D721Med (cell line): ENCODE results near the gene RABGAP1.

ENCODE experiments used
- DNase-seq: peaks from one replicate; pipeline ENCODE4 v3.0.0; 2011; ENCODE audit warnings: low spot score; ENCODE audit not compliant: insufficient read length
- FAIRE-seq: peaks from 2 replicates; lab custom pipeline; 2011; peaks lifted over from hg19 to GRCh38; lab: Jason Lieb, UNC
- TF ChIP-seq, protein P1 (sequence below): IDR thresholded peaks from 2 replicates; pipeline ENCODE4 v1.5.1; 2012; ENCODE audit warnings: mild to moderate bottlenecking, control low read depth; ENCODE audit not compliant: insufficient read depth; ENCODE audit errors: missing control alignments

The RABGAP1 gene

GRCh38 chr9:123027517-123027916 lies 86.7 kb downstream of the RABGAP1 start:
- DNase-seq (no peak), FAIRE-seq (no peak)
- TF ChIP-seq, protein P1, sequence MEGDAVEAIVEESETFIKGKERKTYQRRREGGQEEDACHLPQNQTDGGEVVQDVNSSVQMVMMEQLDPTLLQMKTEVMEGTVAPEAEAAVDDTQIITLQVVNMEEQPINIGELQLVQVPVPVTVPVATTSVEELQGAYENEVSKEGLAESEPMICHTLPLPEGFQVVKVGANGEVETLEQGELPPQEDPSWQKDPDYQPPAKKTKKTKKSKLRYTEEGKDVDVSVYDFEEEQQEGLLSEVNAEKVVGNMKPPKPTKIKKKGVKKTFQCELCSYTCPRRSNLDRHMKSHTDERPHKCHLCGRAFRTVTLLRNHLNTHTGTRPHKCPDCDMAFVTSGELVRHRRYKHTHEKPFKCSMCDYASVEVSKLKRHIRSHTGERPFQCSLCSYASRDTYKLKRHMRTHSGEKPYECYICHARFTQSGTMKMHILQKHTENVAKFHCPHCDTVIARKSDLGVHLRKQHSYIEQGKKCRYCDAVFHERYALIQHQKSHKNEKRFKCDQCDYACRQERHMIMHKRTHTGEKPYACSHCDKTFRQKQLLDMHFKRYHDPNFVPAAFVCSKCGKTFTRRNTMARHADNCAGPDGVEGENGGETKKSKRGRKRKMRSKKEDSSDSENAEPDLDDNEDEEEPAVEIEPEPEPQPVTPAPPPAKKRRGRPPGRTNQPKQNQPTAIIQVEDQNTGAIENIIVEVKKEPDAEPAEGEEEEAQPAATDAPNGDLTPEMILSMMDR = no peak

DNA sequence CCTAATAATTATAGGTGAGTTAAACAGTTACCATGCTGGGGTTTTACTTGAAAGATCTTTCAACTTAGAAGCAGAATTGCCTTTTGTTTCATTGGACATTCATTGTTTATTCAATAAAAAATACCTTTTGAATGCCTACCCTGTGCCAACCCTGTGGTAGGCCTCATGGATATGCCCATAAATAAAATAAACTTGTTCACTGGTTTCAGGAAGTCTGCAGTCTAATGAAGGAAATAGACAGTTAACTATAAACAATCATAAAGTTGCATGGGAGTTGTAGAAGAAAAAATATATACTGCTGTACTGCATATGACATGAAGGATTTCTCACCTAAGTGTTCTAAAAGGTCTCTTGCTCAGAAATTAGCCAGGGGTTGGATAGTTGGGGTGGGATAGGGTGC lies 87.3 kb downstream of the RABGAP1 start:
- TF ChIP-seq, protein P1 = no peak
- FAIRE-seq (no peak), DNase-seq (no peak)

GRCh38 chr9:123028973-123029372 lies 88.2 kb downstream of the RABGAP1 start:
- DNase-seq (no peak), FAIRE-seq (no peak)
- TF ChIP-seq, protein P1 = no peak

DNA sequence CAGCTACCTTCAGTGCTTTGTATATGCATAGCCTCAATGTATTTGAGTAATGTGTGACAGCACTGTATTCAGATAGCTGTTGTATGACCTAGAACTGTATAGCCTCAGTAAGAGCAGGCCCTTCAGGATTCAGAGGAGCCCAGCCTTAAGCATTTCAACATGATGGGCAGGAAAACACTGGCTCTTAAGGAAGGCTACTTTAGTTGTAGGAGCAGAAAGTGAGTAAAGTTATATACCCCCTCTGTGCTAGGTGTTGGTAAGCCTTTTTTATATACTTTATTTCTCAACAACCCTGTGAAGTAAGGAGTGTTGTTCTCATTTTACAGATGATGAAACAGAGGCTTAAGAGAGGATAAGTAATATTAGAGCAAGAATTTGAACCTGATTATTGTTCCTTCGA lies 91.1 kb downstream of the RABGAP1 start:
- TF ChIP-seq, protein P1 = no peak
- FAIRE-seq (no peak), DNase-seq (no peak)

DNA sequence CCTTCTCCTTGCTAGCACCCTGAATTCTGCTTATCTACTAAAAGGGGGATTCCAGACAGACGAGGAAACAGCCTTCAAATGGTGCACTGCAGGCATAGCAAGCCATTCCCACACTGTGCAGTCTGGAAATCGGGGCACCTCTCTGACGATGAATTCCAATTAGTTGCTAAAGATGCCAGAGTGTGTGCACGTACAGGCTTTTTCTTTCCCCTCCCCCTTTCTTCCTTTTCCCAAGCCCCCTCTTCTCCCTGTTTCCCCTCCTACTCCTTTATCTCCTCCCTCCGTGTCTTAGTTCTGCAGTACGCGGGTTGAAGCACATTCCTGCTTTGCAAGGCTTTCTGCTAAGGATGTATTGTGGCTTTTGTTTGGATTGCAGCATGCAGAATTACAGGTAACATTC lies 92.5 kb downstream of the RABGAP1 start, which contains the start of gene GPR21:
Gene GPR21, plus strand, starts transcription at position 316 of the 400 bp plus-strand sequence. CDS start 900 bp downstream, outside the sequence.
- no peak for DNase-seq
- no peak for FAIRE-seq
- TF ChIP-seq, protein P1 = no peak

DNA sequence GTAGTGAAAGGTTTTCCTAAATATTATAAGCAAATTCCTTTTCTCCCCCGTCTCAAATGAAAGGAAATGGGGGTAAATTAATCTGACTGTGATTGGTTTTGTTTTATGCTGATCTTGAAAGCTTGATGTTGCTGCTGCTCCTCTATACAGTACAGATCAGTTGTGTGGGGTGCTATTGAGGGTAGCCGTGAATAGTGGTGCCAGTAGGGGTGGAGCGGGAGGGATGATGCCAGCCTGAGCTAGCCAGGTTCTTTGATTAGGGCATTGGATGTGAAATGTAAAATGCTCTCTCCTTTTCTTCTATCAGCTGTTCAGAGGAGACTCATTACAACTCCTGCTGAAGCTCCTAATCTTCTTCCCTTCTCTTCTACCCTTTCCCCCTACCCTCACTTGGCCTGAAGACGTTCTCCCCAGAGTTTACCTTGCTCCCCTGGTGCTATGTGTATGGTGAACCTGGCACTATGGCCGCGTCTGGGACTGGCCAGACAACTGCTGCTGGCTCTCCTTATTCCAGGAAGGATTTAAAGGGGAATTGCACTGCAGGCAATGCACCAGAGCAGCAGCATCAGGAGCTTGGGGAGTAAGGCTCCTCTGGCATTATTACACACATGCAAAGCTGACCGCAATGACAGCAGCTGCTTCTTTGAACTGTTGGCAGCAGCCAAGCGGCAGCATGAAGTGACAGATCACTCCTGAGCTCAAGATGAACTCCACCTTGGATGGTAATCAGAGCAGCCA lies 93.2 kb downstream of the RABGAP1 start:
- TF ChIP-seq, protein P1 = no peak
- FAIRE-seq (no peak), DNase-seq (no peak)

GRCh38 chr9:123034881-123035510 lies 94.2 kb downstream of the RABGAP1 start:
- DNase-seq (no peak), FAIRE-seq (no peak)
- TF ChIP-seq, protein P1 = no peak
